ENCODE results near the gene SPATA33. TPM values are rescaled to one million over a fixed set of nuclear protein-coding genes. Genes with fewer than 3 reads are reported as not detected.

Gene SPATA33
- total and polyA plus RNA-seq, 2 experiments from 2014 or later, result 4.4 to 16.8 TPM

DNA sequence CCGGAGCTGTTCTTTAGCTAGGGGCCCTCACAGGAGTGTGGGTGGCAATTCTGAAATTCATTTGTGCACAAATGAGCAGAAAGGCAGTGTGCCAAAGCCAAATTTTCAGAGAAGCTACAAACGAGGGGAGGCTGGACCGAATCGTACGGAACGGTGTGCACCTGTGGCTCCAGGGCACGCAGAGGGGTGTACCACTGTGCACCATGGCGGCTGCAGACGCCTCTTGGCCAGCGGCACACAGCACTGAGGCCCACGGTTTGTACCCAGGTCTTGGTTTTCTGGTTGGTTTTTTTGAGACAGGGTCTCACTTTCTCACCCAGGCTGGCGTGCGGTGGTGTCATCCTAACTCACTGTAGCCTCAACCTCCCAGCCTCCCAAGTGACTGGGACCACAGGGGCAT, 15.1 kb upstream of the SPATA33 start:
- TF ChIP-seq, protein P1, sequence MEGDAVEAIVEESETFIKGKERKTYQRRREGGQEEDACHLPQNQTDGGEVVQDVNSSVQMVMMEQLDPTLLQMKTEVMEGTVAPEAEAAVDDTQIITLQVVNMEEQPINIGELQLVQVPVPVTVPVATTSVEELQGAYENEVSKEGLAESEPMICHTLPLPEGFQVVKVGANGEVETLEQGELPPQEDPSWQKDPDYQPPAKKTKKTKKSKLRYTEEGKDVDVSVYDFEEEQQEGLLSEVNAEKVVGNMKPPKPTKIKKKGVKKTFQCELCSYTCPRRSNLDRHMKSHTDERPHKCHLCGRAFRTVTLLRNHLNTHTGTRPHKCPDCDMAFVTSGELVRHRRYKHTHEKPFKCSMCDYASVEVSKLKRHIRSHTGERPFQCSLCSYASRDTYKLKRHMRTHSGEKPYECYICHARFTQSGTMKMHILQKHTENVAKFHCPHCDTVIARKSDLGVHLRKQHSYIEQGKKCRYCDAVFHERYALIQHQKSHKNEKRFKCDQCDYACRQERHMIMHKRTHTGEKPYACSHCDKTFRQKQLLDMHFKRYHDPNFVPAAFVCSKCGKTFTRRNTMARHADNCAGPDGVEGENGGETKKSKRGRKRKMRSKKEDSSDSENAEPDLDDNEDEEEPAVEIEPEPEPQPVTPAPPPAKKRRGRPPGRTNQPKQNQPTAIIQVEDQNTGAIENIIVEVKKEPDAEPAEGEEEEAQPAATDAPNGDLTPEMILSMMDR (IDR thresholded peaks at IDR 0.05; ENCODE audit: poor library complexity), result no peak
- TF ChIP-seq EZH2phosphoT487 (IDR thresholded peaks at IDR 0.05; ENCODE audit: low read depth, severe bottlenecking, unreplicated experiment) (no peak), EZH2 (IDR thresholded peaks at IDR 0.05; ENCODE audit: borderline replicate concordance) (no peak)
- Histone ChIP-seq H3K4me1 (ENCODE audit: insufficient read depth) (peaks cover 7% of the 10 kb centered on the region), H3K4me2 (no peak overlapping the region), H3K36me3 (replicated peaks; ENCODE audit: insufficient read depth, low read depth) (no peaks in the 10 kb centered on the region), H3K9me3 (ENCODE audit: low read depth) (no peaks in the 10 kb centered on the region), H3K9me2 (replicated peaks; ENCODE audit: insufficient read depth) (no peaks in the 10 kb centered on the region), H3K79me2 (no peaks in the 10 kb centered on the region), H3K27me3 (no peaks in the 10 kb centered on the region), H4K20me1 (ENCODE audit: insufficient read depth, poor library complexity, severe bottlenecking) (no peaks in the 10 kb centered on the region), H3K4me3 (no peak overlapping the region), H3K27ac (no peak overlapping the region), H2AFZ (no peak overlapping the region)
- DNase-seq (ENCODE audit: low spot score), result no peak
- 89% methylated on average over 13 of the region's 13 CpGs for WGBS (ENCODE audit: low lambda C conversion rate, missing lambda C conversion rate)

GRCh38 chr16:89643769-89644300, 13.8 kb upstream of the SPATA33 start:
- H3K4me3 ChIP-seq, result no peak overlapping the region
- WGBS (ENCODE audit: low lambda C conversion rate, missing lambda C conversion rate), result 89% methylated on average over 14 of the region's 14 CpGs
- DNase-seq (ENCODE audit: low spot score), result no peak

DNA sequence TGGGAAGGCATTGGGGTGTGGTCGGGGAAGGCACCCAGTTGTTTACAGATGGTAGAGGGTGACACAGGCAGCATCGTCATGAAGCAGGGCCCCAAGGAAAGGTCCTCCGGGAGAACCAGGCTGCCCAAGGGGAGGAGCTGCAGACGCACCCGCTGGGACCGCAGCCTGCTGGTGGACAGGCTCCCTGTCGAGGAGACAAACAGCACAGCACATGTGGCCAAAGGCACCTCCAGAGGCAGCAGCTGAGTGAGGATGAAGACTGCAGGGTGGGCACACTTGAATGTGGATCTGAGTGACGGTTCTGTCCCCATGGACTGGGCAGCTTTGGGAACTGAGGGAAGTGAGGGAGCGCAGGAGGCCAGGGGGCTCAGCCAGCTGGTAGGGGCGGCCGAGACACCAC, 12.5 kb upstream of the SPATA33 start:
- Histone ChIP-seq H3K79me2 (no peaks in the 10 kb centered on the region), H3K4me1 (ENCODE audit: insufficient read depth) (peaks cover 7% of the 10 kb centered on the region), H3K4me3 (no peak overlapping the region), H3K9me3 (ENCODE audit: low read depth) (no peaks in the 10 kb centered on the region), H4K20me1 (ENCODE audit: insufficient read depth, poor library complexity, severe bottlenecking) (no peaks in the 10 kb centered on the region), H2AFZ (no peak overlapping the region), H3K4me2 (no peak overlapping the region), H3K36me3 (replicated peaks; ENCODE audit: insufficient read depth, low read depth) (no peaks in the 10 kb centered on the region), H3K27me3 (no peaks in the 10 kb centered on the region), H3K9me2 (replicated peaks; ENCODE audit: insufficient read depth) (no peaks in the 10 kb centered on the region), H3K27ac (no peak overlapping the region)
- no peak for TF ChIP-seq EZH2phosphoT487 (IDR thresholded peaks at IDR 0.05; ENCODE audit: low read depth, severe bottlenecking, unreplicated experiment)
- no peak for TF ChIP-seq EZH2 (IDR thresholded peaks at IDR 0.05; ENCODE audit: borderline replicate concordance)
- TF ChIP-seq, protein P1 (IDR thresholded peaks at IDR 0.05; ENCODE audit: poor library complexity), result no peak
- no peak for DNase-seq (ENCODE audit: low spot score)
- 93% methylated on average over 11 of the region's 11 CpGs for WGBS (ENCODE audit: low lambda C conversion rate, missing lambda C conversion rate)

More at GRCh38 chr16:89643769-89644300, 13.8 kb upstream of the SPATA33 start:
- no peak overlapping the region for H2AFZ ChIP-seq
- H3K4me2 ChIP-seq, result no peak overlapping the region
- no peaks in the 10 kb centered on the region for H3K27me3 ChIP-seq
- no peaks in the 10 kb centered on the region for H3K9me3 ChIP-seq (ENCODE audit: low read depth)
- H3K4me1 ChIP-seq (ENCODE audit: insufficient read depth), result peaks cover 7% of the 10 kb centered on the region
- H3K36me3 ChIP-seq (replicated peaks; ENCODE audit: insufficient read depth, low read depth), result no peaks in the 10 kb centered on the region
- H3K27ac ChIP-seq, result no peak overlapping the region
- no peaks in the 10 kb centered on the region for H4K20me1 ChIP-seq (ENCODE audit: insufficient read depth, poor library complexity, severe bottlenecking)
- no peaks in the 10 kb centered on the region for H3K9me2 ChIP-seq (replicated peaks; ENCODE audit: insufficient read depth)
- no peaks in the 10 kb centered on the region for H3K79me2 ChIP-seq
- no peak for TF ChIP-seq EZH2 (IDR thresholded peaks at IDR 0.05; ENCODE audit: borderline replicate concordance)
- TF ChIP-seq EZH2phosphoT487 (IDR thresholded peaks at IDR 0.05; ENCODE audit: low read depth, severe bottlenecking, unreplicated experiment), result no peak
- TF ChIP-seq, protein P1 (IDR thresholded peaks at IDR 0.05; ENCODE audit: poor library complexity), result no peak

All from hepatocyte (in vitro differentiated cells).